ENCODE results near the gene TOM1L2.

The TOM1L2 gene

GRCh38 chr17:17985555-17985954, 13.4 kb upstream of the TOM1L2 start:
- Histone ChIP-seq H3K27me3 (ENCODE audit: insufficient read depth, poor library complexity, severe bottlenecking) (no peaks in the 10 kb centered on the region), H3K27ac (replicated peaks) (no peak overlapping the region), H3K4me3 (replicated peaks; ENCODE audit: insufficient read depth, low read length) (no peak overlapping the region)
- DNase-seq (ENCODE audit: low read depth in 1 of 2, low spot score in 1 of 2): no peak
- TF ChIP-seq SPI1 (IDR thresholded peaks at IDR 0.05; ENCODE audit: borderline replicate concordance, low read depth) (no peak), GABPA (IDR thresholded peaks at IDR 0.05; ENCODE audit: low read depth) (no peak)

- H3K4me3 ChIP-seq (replicated peaks; ENCODE audit: insufficient read depth, low read length): no peak overlapping the region
- no peak for DNase-seq (ENCODE audit: low read depth in 1 of 2, low spot score in 1 of 2)
- H3K27me3 ChIP-seq (ENCODE audit: insufficient read depth, poor library complexity, severe bottlenecking): no peaks in the 10 kb centered on the region
- TF ChIP-seq POLR2AphosphoS5 (IDR thresholded peaks at IDR 0.05; ENCODE audit: low read depth) (no peak), GABPA (IDR thresholded peaks at IDR 0.05; ENCODE audit: low read depth) (no peak), REST (IDR thresholded peaks at IDR 0.05; ENCODE audit: insufficient replicate concordance, low read depth) (no peak), SPI1 (IDR thresholded peaks at IDR 0.05; ENCODE audit: borderline replicate concordance, low read depth) (no peak), CTCF (IDR thresholded peaks at IDR 0.05; ENCODE audit: insufficient read depth, low read length) (no peak)
- H3K27ac ChIP-seq (replicated peaks): no peak overlapping the region
Observed at GRCh38 chr17:17985153-17985552, 13.0 kb upstream of the TOM1L2 start.

- TF ChIP-seq SPI1 (IDR thresholded peaks at IDR 0.05; ENCODE audit: borderline replicate concordance, low read depth) (no peak), POLR2AphosphoS5 (IDR thresholded peaks at IDR 0.05; ENCODE audit: low read depth) (no peak), REST (IDR thresholded peaks at IDR 0.05; ENCODE audit: insufficient replicate concordance, low read depth) (no peak), CTCF (IDR thresholded peaks at IDR 0.05; ENCODE audit: insufficient read depth, low read length) (no peak), GABPA (IDR thresholded peaks at IDR 0.05; ENCODE audit: low read depth) (no peak)
- H3K27me3 ChIP-seq (ENCODE audit: insufficient read depth, poor library complexity, severe bottlenecking): no peaks in the 10 kb centered on the region
- no peak for DNase-seq (ENCODE audit: low read depth in 1 of 2, low spot score in 1 of 2)
- H3K4me3 ChIP-seq (replicated peaks; ENCODE audit: insufficient read depth, low read length): no peak overlapping the region
- H3K27ac ChIP-seq (replicated peaks): no peak overlapping the region
Observed at GRCh38 chr17:17983776-17984175, 11.6 kb upstream of the TOM1L2 start.

GRCh38 chr17:17983376-17983775, 11.2 kb upstream of the TOM1L2 start:
- Histone ChIP-seq H3K27ac (replicated peaks) (no peak overlapping the region), H3K4me3 (replicated peaks; ENCODE audit: insufficient read depth, low read length) (no peak overlapping the region), H3K27me3 (ENCODE audit: insufficient read depth, poor library complexity, severe bottlenecking) (no peaks in the 10 kb centered on the region)
- no peak for DNase-seq (ENCODE audit: low read depth in 1 of 2, low spot score in 1 of 2)
- no peak for TF ChIP-seq REST (IDR thresholded peaks at IDR 0.05; ENCODE audit: insufficient replicate concordance, low read depth)
- no peak for TF ChIP-seq SPI1 (IDR thresholded peaks at IDR 0.05; ENCODE audit: borderline replicate concordance, low read depth)
- no peak for TF ChIP-seq GABPA (IDR thresholded peaks at IDR 0.05; ENCODE audit: low read depth)
- TF ChIP-seq CTCF (IDR thresholded peaks at IDR 0.05; ENCODE audit: insufficient read depth, low read length): no peak
- TF ChIP-seq POLR2AphosphoS5 (IDR thresholded peaks at IDR 0.05; ENCODE audit: low read depth): no peak
